H54 (cell line): ENCODE results near the gene PRKX.
"Not testable (repeated sequence)": the region's sequence is repeated elsewhere in the genome, so short reads cannot be mapped to it uniquely, and the experiment has no call there.

Experiments
- DNase-seq: peaks from one replicate; pipeline ENCODE4 v3.0.0; 2011; ENCODE audit warnings: low spot score, mixed read lengths; ENCODE audit not compliant: insufficient read length
- FAIRE-seq: peaks from 3 replicates; lab custom pipeline; 2011; peaks lifted over from hg19 to GRCh38; lab: Jason Lieb, UNC
- POLR2A ChIP-seq: IDR thresholded peaks from 2 replicates; pipeline ENCODE4 v1.6.1; 2011; ENCODE audit warnings: low read depth, mild to moderate bottlenecking, low read length

The PRKX gene

DNA sequence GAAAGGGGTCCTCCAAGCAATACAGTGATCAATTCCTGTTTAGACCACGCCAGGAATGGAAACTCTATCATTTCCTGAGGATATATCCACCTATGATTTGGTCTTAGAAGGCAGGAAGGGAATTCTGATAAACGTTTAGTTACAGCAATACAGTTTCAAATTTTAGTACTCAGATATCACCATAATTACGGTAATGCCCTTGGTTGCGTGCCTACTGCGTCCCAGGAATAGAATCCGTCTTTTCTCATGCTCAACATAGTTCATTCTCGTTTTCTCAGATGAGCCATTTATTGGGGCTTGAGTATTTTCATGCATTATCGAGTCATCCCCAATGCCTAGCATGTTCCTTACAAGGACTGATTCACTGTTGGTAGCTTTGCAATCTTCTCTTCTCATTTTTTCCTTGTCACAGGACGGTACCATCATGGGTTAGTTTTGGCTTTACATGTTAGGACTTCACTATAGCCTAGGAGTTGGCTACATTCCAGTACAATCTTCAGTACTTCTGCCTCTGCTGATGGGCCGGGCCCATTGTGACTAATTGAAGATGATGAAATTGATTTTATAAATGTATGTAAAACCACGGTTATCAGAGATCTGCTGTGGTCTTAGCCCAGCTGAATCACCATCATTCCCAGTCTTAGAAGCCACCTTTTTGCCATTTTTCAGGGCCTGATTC lies 4.4 kb upstream of the PRKX start:
- DNase-seq: no peak
- no peak for TF ChIP-seq POLR2A
- no peak for FAIRE-seq

DNA sequence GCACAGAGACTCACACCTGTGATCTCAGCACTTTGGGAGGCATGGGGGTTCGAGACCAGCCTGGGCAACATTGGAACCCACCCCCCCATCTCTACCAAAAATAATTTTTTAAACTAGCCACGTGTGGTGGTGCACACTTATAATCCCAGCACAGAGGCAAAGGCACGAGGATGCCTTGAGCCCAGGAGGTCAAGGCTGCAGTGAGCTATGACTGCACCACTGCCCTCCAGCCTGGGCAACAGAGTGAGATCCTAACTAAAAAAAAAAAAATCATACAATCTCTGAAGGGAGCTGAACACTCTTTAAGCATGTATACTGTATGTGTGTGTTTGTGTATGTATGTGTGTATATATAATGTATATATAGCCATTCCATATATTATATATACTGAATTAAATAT lies 2.5 kb upstream of the PRKX start:
- FAIRE-seq (no peak), DNase-seq (no peak)
- TF ChIP-seq POLR2A: no peak

DNA sequence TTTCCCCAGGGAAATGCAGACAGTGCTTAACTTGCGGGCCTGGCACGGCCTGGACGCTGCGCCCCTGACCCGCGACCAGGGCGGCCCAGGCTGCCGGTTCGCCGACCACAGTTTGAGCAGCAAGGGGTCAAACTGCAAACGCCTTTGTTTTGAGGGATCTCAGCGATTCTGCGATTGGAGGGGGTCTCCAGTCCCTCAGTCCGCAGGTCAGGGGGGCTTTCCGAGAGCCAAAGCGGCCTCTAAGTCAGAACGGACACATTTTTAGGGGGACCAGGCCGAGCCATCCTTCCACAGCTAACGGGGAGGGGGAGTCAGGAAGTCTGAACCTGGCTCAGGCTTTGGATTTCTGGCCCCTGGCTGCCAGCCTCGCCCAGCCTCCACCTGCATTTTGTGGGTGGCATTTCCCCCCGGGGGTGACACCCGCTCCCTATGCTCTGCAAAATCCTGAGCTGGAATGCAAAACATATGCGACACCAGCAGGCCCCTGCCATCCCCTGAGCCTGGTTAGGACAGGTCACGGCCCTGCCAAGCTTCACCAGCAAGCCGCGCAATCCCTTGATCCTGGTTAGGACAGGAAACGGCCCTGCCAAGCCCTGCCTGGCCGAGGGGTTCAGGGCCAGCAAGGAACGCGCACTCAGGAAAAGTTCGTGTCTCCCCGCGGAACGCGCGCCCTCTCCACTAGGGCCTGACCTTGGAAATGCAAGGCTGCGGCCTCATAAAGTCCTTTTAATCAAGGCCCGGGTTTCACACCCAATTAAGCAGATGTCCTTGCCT lies 1.4 kb upstream of the PRKX start:
- FAIRE-seq, DNase-seq: not testable (repeated sequence)

DNA sequence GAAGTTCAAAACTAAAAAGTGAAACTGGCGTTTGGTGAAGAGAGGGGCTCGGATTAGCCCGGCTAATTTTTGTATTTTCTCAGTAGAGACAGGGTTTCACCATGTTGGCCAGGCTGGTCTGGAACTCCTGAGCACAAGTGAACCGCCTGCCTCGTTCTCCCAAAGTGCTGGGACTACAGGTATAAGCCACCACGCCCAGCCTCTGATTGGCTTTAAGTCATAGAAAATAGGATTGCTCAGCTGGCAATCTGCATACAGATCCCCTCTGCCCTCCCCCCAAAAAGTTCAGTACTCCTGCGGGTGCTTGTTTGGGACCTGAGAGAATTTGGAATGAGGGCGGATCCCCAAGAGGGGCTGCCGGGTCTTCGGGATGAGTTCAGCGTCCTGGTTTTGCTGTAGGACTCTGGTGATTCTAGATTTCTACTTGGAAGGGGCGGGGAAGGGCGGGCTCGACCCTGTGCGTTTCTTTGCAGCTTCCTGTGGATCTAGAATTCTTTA lies 537 bp upstream of the PRKX start:
- FAIRE-seq: no peak

DNA sequence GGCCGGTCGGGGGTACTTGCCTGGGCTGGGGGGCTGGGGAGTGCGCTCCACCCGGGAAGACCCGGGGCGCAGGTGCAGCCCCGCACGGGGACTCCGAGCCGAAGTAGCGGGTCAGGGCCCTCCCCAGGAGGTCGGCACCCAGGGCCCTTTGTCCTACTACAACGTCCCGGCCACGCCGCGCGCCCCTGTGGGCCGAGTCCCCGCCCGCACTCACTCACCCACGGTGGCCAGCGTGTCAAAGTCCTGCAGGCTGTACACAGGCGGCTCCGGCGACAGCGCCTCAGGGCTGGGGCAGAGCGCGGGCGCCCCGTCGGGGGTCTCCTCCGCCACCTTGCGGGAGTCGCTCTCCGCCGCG lies 602 bp downstream of the PRKX start:
- no peak for FAIRE-seq
- no peak for DNase-seq
- no peak for TF ChIP-seq POLR2A

More for the DNA sequence above, 537 bp upstream of the PRKX start:
- no peak for TF ChIP-seq POLR2A
- no peak for DNase-seq

DNA sequence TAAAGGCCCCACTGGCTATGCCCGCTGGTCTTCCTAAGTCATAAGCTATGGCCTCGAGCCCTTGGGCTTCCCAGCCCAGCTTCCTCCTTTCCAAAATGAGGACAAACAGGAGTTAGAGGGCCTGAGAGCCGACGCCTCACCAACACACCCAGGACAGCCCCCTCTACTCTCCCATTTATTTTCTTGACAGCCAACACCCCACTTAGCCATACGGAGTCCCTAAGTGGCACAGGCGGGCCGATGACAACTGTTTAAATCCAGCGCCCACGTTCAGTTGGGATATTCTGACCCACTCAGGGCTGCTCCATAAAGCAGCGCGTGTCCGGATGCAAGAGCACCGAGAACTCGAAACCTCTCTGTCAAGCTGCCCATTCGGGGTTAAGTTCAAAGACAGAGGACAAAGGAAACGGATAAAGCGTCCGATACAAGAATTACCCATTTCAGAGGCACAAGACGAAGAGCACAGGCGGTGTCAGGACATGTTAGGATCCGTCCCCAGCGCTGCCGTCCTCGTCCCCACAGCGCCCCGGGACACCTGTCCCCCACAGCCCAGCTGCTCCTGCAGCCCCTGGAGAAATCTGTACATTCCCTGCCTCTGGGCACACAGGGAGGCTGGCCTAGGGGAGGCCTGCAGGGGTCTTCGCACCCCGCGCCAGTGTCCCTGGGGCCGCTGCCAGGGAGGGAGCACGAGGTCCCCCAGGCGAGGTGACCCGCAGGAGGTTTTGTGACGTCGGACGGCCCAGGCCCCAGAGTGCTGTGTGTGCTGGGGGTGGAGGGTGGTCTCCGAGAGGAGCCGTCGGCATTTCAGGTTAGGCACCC lies 1.2 kb downstream of the PRKX start:
- TF ChIP-seq POLR2A: no peak
- no peak for DNase-seq
- no peak for FAIRE-seq

DNA sequence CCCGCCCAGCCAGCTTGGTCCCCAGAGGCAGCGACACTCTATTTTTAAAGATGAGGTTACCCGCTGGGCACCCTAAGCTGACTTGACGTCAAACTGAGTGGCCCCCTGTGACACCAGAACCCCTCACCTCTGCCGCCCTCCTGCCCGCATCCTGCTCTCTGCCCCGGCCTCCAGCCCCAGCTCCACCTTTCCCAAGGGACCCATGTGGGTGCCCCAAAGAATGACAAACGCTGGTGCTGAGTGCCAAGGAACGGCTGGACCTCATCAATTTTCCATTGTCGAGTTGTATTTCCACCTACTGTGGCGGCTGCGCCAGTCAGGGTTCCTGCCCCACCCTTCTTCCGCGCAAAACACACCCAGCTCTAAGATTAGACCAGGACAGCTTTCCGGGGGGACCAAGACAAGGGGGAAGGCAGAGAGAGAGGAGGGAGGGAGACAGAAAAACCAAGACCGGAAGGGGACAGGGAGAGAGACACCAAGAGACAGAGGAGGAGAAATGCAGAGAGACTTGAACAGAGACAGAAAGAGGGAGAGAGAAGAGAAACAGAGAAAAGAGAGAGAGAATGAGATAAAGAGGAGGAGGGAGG lies 2.0 kb downstream of the PRKX start:
- FAIRE-seq (no peak), DNase-seq (no peak)
- no peak for TF ChIP-seq POLR2A

DNA sequence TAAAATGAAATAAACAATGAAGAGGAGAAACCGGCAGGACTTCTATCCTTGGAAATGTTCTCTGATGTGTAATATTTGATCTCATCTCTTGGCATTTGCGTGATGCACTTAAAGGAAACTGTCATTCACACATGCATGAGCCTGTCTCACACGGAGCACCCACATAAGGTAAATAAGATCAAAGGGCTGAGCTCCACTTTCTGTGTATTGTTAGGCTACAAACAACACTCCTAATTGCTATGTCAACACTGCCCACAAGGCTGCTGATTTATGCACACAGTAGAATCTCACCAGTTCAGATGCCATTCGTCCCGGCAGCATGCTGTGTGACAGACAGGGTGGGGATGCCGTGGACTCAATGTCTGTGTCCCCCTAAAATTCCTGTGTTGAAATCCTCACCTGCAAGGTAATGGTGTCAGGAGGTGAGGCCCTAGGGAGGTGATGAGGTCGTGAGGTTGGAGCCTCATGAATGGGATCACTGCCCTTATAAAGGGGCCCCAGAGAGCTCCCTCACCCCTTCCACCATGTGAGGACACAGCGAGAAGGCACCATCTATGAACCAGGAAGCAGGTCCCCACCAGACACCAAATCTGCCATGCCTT lies 5.7 kb downstream of the PRKX start:
- not testable (repeated sequence) for FAIRE-seq, DNase-seq

DNA sequence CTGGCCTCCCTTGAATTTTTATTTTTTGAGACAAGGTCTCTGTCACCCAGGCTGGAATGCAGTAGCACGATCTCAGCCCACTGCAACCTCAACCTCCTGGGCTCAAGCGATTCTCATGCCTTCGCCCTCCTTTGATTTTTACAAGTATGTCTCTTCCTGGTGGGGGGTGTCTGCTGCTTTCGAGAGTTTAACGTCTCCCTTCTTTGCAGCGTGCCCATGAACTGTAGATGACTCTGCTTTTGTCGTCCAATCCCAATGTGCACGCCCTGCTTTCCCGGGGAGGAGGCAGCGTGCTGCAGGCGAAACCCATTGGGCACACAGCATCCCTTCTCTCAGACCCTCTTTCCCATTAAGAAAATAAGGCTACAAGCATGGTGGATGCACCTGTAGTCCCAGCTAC lies 7.0 kb downstream of the PRKX start:
- TF ChIP-seq POLR2A: no peak
- no peak for FAIRE-seq
- no peak for DNase-seq

DNA sequence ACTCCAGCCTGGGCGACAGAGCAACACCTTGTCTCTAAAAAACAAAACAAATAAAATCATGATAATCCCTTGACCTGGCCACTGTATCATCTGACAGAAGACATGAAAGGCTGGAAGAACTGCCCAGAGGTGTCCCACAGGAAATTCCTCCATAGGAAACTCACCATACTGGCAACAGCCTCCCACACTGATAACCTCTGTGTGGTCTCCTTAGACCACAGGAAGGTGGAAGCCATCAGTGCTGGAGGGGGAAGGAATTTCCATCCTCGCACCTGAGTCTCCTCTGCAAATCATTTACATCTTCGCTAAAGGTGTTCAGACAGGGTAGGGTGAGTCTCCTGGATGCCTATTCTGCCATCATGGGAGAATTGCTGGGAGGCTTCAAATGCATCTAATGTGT lies 10.2 kb downstream of the PRKX start:
- not testable (repeated sequence) for FAIRE-seq

DNA sequence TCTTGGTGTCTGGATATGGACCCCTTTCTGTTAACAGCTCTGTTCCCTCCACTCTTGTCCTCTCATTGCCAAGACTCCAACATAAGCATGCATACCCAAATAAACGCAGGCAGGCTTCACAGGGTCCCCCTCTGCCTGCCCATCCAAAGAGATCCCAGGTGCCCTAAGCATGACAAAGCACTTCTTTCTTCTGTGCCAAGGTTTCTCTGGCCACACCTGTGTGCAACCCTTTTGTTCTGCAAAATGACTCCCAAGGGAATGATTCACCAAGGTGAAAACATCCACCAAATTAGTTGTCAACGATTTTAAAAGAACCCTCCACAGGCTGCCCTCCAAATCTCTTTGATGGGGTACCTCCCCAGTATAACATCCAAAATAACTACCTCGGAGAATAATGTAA lies 11.4 kb downstream of the PRKX start:
- FAIRE-seq: not testable (repeated sequence)

More for the DNA sequence above, 10.2 kb downstream of the PRKX start:
- DNase-seq: not testable (repeated sequence)

DNA sequence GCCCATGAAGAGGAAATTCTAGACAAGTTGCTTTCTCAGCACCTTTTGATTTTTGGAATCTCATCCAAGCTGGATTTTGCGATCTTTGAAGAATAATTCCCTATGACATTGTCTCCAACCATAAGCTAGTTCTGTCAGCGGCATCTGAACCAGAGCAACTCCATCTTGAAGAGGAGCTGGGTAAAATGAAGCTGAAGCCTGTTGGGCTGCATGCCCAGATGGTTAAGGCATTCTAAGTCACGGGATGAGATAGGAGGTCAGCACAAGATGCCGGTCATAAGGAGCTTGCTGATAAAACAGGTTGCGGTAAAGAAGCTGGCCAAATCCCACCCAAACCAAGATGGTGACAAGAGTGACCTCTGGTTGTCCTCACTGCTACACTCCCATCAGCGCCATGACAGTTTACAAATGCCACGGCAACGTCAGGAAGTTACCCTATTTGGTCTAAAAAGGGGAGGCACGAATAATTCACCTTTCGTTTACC lies 12.0 kb downstream of the PRKX start:
- not testable (repeated sequence) for DNase-seq, FAIRE-seq

More for the DNA sequence above, 11.4 kb downstream of the PRKX start:
- not testable (repeated sequence) for DNase-seq

DNA sequence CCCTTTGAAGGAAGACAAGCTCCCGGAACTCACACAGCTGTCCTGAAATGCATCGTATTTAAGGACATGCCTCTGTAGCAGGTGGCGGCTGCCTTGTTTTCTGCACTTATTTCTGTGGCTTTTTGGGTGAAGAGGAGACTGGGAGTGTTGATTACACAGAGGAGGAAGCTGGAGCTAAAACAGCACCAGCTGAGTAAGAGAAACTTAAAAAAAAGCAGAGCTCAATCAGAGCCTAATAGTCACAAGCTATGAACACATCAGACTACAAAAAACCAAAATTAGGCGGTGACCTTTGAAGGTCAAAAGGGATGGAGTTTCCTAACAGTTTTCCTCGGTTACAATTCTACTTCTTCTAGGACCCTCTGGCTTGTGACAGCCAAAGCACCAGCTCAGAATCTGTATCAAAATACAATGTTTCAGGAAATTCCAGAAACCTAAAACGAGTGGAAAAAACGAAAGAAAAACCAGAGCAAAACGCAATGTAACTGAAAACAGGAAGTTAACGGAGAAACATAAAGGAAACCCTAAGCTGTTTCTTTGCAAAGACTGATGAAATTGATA lies 13.5 kb downstream of the PRKX start:
- FAIRE-seq (no peak), DNase-seq (no peak)
- TF ChIP-seq POLR2A: no peak
